GM12878 (cell line): ENCODE results near the gene HECTD2.

Experiments used
- BHLHE40 ChIP-seq, 2 experiments: fragments of 450-650 bp in 1 of 2; IDR thresholded peaks; 2 replicates each; pipeline ENCODE4 v1.6.1; 2011 to 2017; ENCODE audit warnings: low read depth in 2 of 2, borderline replicate concordance in 1 of 2, improper control_type of control experiment in 1 of 2, low read length in 1 of 2, mild to moderate bottlenecking in 1 of 2
- EZH2 ChIP-seq: IDR thresholded peaks from 2 replicates; pipeline ENCODE4 v1.6.1; 2012; ENCODE audit warnings: low read depth, mild to moderate bottlenecking, control low read depth, inconsistent platforms, low read length, borderline replicate concordance; ENCODE audit not compliant: control insufficient read depth
- HDAC6 ChIP-seq: fragments of 200-600 bp; sonication (generic); IDR thresholded peaks from one replicate; pipeline ENCODE4 v1.8.0; 2017; ENCODE audit warnings: antibody characterized with exemption; ENCODE audit not compliant: unreplicated experiment
- NR2C2 ChIP-seq: IDR thresholded peaks from 2 replicates; pipeline ENCODE4 v1.6.1; 2011; ENCODE audit warnings: borderline replicate concordance, low read depth; ENCODE audit not compliant: control insufficient read depth, insufficient read length
- NR2F1 ChIP-seq: fragments of 450-650 bp; conservative IDR thresholded peaks from 2 replicates; pipeline ENCODE4 v1.6.1; 2017; ENCODE audit warnings: mild to moderate bottlenecking
- SIN3A ChIP-seq: IDR thresholded peaks from 2 replicates; pipeline ENCODE4 v1.6.1; 2012; ENCODE audit warnings: low read depth, low read length, improper control_type of control experiment
- TCF12 ChIP-seq: IDR thresholded peaks from 2 replicates; pipeline ENCODE4 v1.6.1; 2011; ENCODE audit warnings: low read depth, mild to moderate bottlenecking, low read length
- ZBTB11 ChIP-seq: fragments of 450-650 bp; formaldehyde crosslinking; IDR thresholded peaks from 2 replicates; pipeline ENCODE4 v1.5.0; 2022; ENCODE audit warnings: mild to moderate bottlenecking, missing genetic modification characterization
- TF ChIP-seq, protein P1 (sequence below), 3 experiments: IDR thresholded peaks in 2 of 3; conservative IDR thresholded peaks in 1 of 3; 2 replicates each; pipeline ENCODE4 v1.5.1; 2011; ENCODE audit warnings: low read depth in 3 of 3, low read length in 3 of 3, mild to moderate bottlenecking in 3 of 3, control low read depth in 2 of 3, moderate library complexity in 2 of 3, inconsistent platforms in 1 of 3, mixed read lengths in 1 of 3; ENCODE audit not compliant: control insufficient read depth in 2 of 3, insufficient read depth in 1 of 3; ENCODE audit errors: extremely low read depth in 1 of 3

GRCh38 chr10:91412354-91413087 is 2.4 kb downstream of the HECTD2 start:
- TF ChIP-seq BHLHE40 (IDR thresholded peaks at IDR 0.05; ENCODE audit: borderline replicate concordance in 1 of 2, low read depth in 2 of 2, low read length in 1 of 2) (no peak), EZH2 (no peak), SIN3A (no peak), TCF12 (no peak), NR2C2 (no peak), ZBTB11 (CRISPR knock-in tag) (no peak), HDAC6 (no peak), NR2F1 (no peak)
- TF ChIP-seq, protein P1, sequence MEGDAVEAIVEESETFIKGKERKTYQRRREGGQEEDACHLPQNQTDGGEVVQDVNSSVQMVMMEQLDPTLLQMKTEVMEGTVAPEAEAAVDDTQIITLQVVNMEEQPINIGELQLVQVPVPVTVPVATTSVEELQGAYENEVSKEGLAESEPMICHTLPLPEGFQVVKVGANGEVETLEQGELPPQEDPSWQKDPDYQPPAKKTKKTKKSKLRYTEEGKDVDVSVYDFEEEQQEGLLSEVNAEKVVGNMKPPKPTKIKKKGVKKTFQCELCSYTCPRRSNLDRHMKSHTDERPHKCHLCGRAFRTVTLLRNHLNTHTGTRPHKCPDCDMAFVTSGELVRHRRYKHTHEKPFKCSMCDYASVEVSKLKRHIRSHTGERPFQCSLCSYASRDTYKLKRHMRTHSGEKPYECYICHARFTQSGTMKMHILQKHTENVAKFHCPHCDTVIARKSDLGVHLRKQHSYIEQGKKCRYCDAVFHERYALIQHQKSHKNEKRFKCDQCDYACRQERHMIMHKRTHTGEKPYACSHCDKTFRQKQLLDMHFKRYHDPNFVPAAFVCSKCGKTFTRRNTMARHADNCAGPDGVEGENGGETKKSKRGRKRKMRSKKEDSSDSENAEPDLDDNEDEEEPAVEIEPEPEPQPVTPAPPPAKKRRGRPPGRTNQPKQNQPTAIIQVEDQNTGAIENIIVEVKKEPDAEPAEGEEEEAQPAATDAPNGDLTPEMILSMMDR (IDR thresholded peaks at IDR 0.05 in 2 of 3, conservative IDR thresholded peaks at IDR 0.05 in 1 of 3; ENCODE audit: control insufficient read depth in 2 of 3, extremely low read depth in 1 of 3, insufficient read depth in 1 of 3, low read depth in 3 of 3, low read length in 3 of 3), result no peak
